Measurements from ENCODE around the gene WFDC12.

WFDC12 gene

GRCh38 chr20:45109634-45110033, 14.6 kb downstream of the WFDC12 start:
- TF ChIP-seq, protein P1, sequence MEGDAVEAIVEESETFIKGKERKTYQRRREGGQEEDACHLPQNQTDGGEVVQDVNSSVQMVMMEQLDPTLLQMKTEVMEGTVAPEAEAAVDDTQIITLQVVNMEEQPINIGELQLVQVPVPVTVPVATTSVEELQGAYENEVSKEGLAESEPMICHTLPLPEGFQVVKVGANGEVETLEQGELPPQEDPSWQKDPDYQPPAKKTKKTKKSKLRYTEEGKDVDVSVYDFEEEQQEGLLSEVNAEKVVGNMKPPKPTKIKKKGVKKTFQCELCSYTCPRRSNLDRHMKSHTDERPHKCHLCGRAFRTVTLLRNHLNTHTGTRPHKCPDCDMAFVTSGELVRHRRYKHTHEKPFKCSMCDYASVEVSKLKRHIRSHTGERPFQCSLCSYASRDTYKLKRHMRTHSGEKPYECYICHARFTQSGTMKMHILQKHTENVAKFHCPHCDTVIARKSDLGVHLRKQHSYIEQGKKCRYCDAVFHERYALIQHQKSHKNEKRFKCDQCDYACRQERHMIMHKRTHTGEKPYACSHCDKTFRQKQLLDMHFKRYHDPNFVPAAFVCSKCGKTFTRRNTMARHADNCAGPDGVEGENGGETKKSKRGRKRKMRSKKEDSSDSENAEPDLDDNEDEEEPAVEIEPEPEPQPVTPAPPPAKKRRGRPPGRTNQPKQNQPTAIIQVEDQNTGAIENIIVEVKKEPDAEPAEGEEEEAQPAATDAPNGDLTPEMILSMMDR (IDR thresholded peaks at IDR 0.05; ENCODE audit: low read depth, low read length) = no peak
- H3K4me3 ChIP-seq (ENCODE audit: low read depth, low read length) = no peak overlapping the region

DNA sequence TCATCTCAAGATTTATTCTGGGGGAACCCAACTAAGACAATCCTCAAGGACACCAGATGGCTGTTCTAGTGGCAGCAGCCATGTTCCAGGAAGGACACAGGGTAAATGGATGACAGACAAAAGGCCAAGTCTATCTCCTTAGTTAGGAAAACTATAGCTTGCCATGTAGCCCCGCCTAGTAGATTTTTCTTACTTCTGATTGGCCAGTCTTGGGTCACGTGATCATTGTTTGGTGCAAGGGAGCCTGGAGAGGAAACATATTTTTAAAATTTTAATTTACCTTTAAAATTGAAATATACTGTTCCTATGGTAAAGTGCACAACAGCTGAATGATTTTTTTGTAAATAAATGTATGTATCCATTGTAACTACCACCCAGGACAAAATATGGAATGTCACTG, 18.9 kb downstream of the WFDC12 start:
- no peak overlapping the region for H3K4me3 ChIP-seq (ENCODE audit: low read depth, low read length)
- TF ChIP-seq, protein P1 (IDR thresholded peaks at IDR 0.05; ENCODE audit: low read depth, low read length) = no peak

GRCh38 chr20:45104786-45105185, 19.5 kb downstream of the WFDC12 start:
- H3K4me3 ChIP-seq (ENCODE audit: low read depth, low read length) = no peak overlapping the region
- TF ChIP-seq, protein P1 (IDR thresholded peaks at IDR 0.05; ENCODE audit: low read depth, low read length) = no peak

DNA sequence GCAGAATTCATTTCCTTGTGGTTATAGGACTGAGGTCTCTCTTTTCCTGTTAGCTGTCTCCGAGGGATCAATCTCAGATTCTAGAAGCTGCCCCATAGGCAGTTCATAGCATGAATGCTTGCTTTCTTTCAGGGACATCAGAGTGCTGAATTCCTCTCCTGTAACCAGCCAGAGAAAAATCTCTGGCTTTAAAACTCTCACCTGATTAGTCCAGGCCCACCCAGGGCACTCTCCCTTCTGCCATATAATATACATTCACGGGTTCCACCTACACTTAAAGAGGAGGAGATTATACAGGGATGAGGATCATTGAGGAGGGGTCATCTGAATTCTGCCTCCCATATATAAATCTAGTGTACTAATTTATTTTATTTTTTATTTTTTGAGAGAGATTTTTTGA, 21.2 kb downstream of the WFDC12 start:
- H3K4me3 ChIP-seq (ENCODE audit: low read depth, low read length) = no peak overlapping the region
- TF ChIP-seq, protein P1 (IDR thresholded peaks at IDR 0.05; ENCODE audit: low read depth, low read length) = no peak

DNA sequence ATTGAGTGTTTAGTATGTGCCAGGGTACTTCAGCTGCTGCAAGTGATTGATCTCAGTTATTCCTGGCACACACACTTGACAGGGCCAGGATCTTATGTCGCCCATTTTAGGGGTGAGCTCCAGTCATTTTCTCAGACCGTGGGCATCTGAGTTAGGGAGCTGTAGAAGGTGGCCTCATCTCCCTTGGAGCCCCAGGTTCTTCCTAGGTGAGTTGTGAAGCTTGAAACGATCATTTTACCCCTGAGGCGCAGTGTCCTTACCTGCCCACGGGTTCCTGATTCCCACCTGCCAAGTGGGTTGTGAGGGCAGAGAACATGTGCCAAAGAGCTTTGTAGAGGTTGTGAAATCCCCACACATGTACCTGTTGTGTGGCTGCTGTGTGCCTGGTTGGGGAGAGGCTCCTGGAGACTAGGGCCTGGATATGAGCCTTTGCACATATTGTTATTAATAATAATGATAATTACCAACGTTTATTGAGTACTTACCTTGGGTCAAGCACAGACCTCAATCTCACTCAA, 22.9 kb downstream of the WFDC12 start:
- TF ChIP-seq, protein P1 (IDR thresholded peaks at IDR 0.05; ENCODE audit: low read depth, low read length) = no peak
- no peak overlapping the region; the same call in 1 of the 2 replicates for H3K4me3 ChIP-seq (ENCODE audit: low read depth, low read length)

DNA sequence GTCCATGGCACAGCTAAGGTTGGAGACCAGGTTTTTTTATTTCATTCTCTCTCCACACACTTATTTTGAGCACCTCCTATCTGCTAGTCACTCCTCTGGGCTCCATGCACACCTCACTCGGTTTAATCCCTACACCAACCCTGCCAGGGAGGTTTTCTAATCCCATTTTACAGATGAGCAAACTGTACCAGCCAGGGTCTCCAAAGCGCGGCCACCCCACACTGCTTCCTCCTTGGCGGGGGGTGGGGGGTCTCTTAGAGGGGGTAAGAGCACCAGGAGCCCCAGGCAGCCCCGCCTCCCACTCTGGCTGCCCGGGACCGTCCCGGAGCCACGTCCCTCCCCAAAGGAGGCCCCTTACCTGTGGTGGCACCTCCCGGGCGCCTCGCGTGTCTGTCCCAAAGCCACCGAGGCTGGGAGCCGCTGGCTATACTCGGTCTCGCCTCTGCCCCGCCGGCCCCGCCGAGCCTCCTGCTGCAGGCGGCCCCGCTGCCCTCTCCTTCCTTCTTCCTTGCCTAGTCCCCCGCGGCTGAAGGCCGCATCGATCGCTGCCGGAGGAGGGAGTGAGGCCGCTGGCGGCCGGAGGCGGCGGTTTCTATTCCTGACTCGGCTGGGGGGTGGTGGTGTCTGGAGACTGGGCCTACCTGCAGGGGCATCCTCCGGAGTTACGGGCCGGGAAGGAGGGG, 23.6 kb downstream of the WFDC12 start, which contains the start of gene KCNS1:
KCNS1 (minus strand) TSS at position 565 of the 683 bp plus-strand sequence. CDS start 1,891 bp downstream, outside the sequence.
- peak within 1 kb of the TSS; percentile 40 for H3K4me3 ChIP-seq (ENCODE audit: low read depth, low read length)
- TF ChIP-seq, protein P1 (IDR thresholded peaks at IDR 0.05; ENCODE audit: low read depth, low read length) = 0 out of 2 replicates have a peak, but pooled peaks have one; percentile 6

DNA sequence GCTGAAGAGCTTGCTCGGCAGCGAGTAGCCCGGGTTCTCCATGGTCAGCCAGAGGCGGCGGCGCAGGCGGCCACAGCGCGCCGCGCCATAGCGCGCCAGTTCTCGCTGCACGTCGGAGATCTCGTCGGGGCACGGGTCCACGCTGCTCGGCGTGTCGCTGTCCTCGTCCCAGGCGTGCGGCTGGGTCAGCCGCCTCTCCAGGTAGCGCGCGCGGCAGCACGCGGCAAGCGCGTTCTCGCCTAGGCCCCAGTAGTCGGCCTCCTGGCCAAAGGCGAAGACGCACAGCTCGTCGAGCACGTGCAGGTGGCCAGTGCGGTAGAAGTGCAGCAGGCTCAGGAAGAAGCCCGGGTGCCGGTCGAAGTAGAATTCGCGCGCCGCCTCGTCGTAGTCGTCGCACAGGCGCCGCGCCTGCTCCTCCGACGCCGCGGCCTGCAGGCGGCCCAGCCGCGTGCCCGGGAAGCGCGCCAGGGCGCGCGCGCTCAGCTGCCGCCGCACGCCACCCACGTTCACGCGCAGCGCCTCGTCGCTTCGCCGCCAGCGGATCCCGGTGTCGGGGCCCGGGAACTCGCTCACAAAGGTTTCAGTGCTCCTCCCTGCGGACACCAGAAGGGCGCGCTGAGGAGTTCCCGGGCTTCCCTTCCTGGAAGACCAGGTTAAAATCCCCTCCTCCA, 26.0 kb downstream of the WFDC12 start:
- TF ChIP-seq, protein P1 (IDR thresholded peaks at IDR 0.05; ENCODE audit: low read depth, low read length) = no peak
- H3K4me3 ChIP-seq (ENCODE audit: low read depth, low read length) = peak overlapping the region; percentile 12; the same call in 1 of the 2 replicates

All from WI38 (cell line).